KG1 (cell line): Measurements from ENCODE around the gene EZR.

Source experiments
- DNase-seq: peaks from one replicate; lab custom pipeline; 2025; lab: John Stamatoyannopoulos, UW

Gene EZR

DNA sequence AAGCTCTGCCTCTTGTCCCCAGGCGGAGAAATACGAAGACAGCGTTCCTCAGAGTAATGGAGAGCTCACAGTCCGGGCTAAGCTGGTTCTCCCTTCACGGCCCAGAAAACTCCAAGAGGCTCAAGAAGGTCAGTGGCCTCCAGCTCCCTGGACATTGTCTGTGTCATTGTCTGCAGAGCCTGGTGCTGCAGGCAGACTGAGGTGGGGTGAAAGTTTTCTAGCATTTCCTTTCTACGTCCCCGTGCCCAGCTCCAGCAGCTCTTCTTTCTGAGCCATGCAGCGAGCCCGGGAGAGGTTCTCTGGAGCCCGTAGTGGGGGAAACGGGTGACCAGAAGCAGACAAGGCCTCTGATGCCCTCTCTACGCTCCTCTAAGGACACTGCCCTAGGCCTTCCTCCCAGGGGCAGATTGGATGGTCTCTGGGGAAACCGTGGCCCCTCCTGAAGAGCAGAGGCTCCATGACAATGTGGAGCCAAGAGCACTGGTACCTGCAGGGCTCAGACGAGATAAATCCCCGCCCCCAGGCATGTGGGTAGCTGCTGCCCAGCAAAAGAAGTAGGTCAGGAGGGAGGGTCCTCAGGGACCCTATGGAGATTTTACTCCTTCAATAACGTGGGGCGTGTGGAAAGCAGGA lies 58.4 kb downstream of the EZR start:
- DNase-seq = no peak

GRCh38 chr6:158759966-158760617 lies 59.1 kb downstream of the EZR start:
- DNase-seq = no peak

DNA sequence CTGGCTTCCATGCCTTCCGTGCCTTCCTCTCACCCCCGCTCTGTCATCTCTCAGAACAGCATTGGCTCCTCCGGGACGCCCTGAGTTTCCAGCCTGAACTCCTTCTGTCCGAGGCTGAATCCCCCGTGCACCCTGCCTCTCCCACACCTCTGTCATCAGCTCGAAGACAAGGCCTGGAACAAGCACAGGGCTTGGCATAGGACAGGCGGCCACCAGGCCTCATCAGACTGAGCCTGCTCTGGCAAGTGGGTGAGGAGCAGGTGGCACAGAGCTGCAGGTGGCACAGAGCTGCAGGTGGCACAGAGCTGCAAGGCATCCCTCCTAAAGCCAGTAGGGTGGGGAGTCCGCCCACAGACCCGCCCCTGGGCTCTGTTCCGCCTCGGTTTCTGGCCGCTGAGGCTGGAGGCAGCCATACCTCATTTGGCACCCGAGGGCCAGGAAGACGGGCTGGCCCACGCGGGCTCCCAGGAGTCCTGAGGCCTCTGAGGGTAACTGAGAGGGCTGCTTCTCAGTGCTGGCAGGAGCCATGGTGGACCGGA lies 60.2 kb downstream of the EZR start:
- DNase-seq = no peak

- DNase-seq = no peak
Measured at GRCh38 chr6:158758451-158758860, 60.7 kb downstream of the EZR start.

GRCh38 chr6:158757753-158758090 lies 61.4 kb downstream of the EZR start:
- no peak for DNase-seq

- no peak for DNase-seq
Measured at GRCh38 chr6:158756977-158757752, 62.0 kb downstream of the EZR start.

- DNase-seq = no peak
Measured at GRCh38 chr6:158756126-158756525, 63.0 kb downstream of the EZR start.

DNA sequence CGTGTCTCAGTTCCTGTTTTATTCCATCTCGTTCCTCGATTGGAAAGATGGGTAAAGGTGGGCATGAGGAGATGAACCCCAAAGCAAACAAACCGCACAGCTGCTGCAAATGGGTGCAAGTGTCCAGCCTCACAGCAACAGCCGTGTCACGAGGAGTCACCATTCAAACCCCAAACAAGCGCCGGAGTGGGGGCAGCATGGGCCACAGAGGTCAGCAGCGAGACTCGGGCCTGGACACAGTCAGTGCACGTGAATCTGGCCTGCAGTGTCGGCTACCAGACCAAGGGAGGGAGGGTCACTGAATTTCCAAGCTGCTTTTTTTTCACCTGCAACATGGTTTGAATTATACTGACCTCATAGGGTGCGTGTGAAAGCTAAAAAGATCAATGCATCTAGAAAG lies 63.5 kb downstream of the EZR start:
- no peak for DNase-seq

DNA sequence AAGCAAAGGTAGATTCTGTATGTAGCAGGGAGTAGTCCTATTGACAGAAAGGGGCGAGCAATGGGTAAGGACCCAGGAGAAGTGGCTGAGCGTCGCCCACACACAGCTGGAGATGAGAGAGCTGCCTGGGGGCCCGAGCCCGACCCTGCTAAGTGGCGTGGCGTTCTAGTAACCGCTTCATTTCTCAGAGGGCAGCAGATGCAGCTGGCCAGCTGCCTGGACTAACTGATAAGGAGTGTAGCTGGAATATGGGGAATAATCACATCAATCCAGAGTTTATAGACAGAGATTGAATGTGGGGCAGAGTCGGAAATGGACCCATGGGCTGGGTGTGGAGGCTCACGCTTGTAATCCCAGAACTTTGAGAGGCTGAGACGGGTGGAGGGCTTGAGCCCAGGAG lies 64.4 kb downstream of the EZR start:
- no peak for DNase-seq

DNA sequence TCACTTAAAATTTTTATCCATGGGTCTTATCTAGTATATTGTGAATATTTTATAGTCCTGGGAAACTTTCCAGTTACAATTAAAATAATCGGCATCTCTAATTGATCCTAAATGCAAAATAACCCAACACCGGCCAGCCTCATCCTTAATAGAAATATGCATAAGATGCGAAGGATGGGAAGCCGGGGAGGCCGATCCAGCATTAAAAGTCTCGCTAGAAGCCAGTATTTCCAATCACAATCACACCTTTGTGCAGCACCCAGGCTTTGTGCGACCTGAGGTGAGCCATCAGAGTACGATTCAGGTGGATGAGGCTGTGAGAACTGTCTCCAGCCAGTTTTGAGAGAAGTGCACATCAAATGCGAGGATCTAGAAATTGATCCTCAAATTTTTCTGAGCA lies 65.4 kb downstream of the EZR start:
- DNase-seq = no peak

GRCh38 chr6:158752613-158753012 lies 66.6 kb downstream of the EZR start:
- DNase-seq = no peak

DNA sequence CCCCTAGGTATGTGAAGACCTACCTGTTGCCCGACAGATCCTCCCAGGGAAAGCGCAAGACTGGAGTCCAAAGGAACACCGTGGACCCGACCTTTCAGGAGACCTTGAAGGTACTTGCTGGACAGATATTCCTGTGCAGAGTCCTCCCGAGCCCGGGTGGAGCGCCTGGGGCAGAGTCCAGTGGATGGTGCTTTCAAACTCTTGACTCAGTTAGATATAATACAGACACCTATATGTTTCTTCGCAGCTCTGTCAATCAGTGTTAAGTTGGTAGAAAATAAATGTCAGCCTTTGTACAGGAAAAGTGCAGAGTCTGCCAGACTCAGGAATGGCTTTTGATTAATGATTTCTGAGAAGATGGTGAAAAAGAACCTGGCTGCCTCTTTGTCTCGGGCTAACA lies 67.2 kb downstream of the EZR start:
- DNase-seq = no peak

DNA sequence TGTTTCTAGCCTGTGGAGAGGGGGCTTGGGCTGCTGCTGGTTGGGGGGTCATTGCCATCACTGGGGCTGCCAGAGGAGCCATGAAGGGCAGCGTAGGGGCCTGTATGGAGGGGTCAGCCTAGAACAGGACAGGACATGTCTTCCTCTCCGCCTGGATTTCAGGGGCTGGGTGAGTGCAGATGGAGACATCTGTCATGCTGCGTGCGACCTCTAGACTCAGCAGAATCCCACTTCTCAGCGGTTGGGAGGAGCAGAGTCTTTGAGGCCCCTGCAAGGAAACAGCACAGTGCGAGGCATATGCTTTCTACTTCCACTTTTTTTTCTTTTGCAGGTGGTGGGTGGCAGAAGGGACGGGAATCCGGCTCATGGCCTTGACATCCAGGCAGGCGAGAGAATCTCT lies 67.9 kb downstream of the EZR start:
- no peak for DNase-seq

DNA sequence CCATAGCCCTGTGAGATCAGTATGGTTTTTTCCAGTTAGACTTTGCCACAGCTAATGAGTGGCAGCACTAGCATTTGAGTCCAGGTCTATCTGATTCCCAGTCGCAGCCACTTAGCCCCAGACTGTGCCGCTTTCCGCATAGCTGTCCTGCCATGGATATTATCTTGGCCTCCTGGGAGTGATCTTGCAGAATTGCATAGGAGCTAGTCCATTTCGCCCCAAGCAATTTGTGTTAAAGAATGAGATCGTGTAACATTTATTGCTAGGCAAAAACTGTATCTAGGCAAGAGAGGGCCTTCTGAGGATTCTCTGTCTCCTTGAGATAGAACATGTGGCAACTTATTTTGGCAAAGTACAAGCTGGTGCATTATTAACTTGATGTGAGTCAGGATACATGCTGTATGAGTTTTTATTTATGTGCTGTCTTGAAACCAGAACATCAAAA lies 74.2 kb downstream of the EZR start:
- no peak for DNase-seq

DNA sequence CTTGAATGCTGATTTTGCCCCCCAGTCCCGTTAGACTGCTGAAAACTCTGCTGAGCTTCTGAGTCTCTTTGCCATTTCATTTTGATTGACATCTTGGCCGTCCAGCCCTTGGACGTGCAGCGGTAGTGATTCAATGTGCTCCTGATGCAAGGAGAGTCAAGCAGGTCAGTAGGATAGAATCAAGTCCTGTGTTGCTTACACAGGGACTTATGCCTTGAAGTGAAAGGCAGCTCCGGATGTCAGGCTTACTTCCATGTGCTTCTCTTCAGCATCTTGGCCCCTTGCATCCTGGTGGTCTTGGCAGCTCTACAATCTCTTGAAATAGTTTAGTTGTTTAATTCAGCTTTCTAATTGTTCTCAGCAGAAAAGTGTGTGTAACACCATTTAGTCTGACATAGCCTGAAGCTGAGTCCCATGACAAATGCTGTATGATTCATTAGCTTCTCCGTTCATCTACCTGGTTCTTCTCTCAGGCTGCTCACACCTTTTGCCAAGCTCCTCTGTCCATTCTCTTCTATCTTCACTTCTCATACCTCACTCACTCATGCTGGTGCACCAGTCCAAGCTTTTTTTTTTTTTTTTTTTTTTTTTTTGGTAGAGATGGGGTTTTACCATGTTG lies 76.0 kb downstream of the EZR start:
- no peak for DNase-seq

- no peak for DNase-seq
Measured at GRCh38 chr6:158739673-158740072, 79.5 kb downstream of the EZR start.

GRCh38 chr6:158737710-158738615 lies 81.2 kb downstream of the EZR start:
- no peak for DNase-seq

DNA sequence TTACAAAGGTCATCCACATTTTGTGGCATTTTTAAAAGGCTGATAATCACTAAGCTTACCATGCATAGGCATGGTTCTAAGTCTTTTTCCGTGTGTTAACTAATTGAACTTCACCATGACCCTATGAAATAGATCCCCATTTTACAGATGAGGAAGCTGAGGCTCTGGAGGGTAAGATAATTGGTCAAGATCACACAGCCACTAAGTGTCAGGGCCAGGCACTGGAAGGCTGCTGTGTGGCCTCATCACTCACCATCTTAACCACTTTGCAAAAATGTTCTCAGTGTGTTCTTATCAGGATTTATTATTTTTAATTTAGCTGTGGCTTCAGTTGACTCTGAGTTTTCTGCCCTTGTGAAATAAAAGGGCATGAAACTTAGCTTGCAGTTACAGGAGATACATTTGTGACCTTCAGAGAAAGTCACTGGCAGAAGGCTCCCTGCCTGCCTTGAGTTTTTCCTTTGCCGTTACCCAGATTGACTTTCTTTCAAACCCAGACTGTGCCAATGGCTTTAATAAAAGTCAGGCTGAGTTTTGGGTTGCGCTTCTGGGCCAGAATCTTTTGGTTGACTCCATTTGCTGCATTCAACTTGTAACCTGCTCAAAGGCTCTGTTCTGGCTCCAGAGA lies 82.0 kb downstream of the EZR start:
- DNase-seq = no peak

- no peak for DNase-seq
Measured at GRCh38 chr6:158735009-158735408, 84.2 kb downstream of the EZR start.

DNA sequence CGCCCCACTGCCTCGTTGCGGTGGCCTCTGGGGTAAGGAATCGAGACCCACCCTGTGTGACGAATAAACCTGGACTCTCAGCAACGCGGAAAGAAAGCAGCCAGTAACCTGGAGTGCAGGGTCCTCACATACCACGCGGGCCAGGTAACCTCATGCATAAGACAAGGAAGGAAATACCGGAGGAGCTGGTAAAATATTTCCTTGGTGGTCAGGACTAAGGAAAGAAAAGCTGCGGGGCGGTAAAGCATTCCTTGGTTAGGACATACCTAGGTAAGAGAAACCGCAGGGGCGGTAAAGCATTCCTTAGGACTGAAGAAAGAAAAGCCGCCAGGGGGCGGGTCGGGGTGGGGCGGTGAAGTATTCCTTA lies 88.6 kb downstream of the EZR start:
- DNase-seq = no peak

DNA sequence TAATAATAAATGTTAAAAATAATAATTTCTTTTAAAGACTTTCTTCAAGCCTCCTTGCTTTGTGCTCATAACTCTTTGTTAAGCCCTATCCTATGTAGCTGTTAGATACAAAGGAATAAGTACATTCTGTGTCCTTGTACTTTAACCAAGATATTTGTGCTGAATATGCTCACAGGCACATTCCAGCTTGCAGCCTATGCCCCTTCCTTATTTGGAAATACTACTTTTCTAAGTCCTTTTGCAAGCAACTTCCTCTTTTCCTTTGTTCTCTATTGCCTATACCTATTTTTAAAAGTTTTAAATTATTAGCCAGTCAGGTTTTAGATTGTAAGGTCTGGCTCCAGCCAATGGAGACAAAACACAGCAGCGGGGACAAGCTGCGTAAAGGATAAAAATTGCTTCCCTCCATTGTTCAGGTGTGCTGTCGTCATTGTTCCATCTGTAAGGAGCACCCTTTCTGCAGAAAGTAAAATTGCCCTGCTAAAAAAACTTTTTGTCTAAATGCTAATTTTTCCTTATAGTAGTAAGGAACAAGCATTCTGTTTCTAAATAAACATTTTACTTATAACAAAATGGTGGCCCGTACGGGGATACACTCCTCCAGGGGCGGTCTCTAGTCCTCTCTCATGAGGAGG lies 89.1 kb downstream of the EZR start:
- no peak for DNase-seq
